Liver (tissue), 9 donors: Measurements from ENCODE around the gene ZNF680. TPM values are rescaled to one million over a fixed set of nuclear protein-coding genes. Genes with fewer than 3 reads are reported as not detected.

Experiments used
- DNase-seq: peaks from one replicate; pipeline ENCODE4 v3.0.0-alpha.2; 2017; ENCODE audit warnings: low spot score
- H3K27ac ChIP-seq, 2 donors: one replicate each; pipeline ENCODE4 v1.7.0; 2013; ENCODE audit warnings: inconsistent platforms in 2 of 2, low read length in 2 of 2, control low read depth in 1 of 2, low read depth in 1 of 2, mild to moderate bottlenecking in 1 of 2
- H3K27me3 ChIP-seq, 4 donors: one replicate each; pipeline versions ENCODE4 v1.6.1 to v1.7.0; 2013; ENCODE audit warnings: low read length in 3 of 4, inconsistent platforms in 1 of 4, mild to moderate bottlenecking in 1 of 4, moderate library complexity in 1 of 4; ENCODE audit not compliant: control insufficient read depth in 4 of 4, insufficient read depth in 4 of 4
- H3K36me3 ChIP-seq, 4 donors: one replicate each; pipeline versions ENCODE4 v1.6.1 to v1.7.0; 2013; ENCODE audit warnings: low read length in 3 of 4, mild to moderate bottlenecking in 3 of 4, low read depth in 1 of 4, moderate library complexity in 1 of 4; ENCODE audit not compliant: control insufficient read depth in 4 of 4, insufficient read depth in 3 of 4
- H3K4me1 ChIP-seq, 4 donors: one replicate each; pipeline versions ENCODE4 v1.6.1 to v1.7.0; 2013; ENCODE audit warnings: low read length in 3 of 4, mild to moderate bottlenecking in 3 of 4, moderate library complexity in 1 of 4; ENCODE audit not compliant: control insufficient read depth in 4 of 4, insufficient read depth in 4 of 4
- H3K4me3 ChIP-seq, 3 donors: one replicate each; pipeline versions ENCODE4 v1.6.1 to v1.7.0; 2013; ENCODE audit warnings: low read length in 3 of 3, control low read depth in 1 of 3, low read depth in 1 of 3, mild to moderate bottlenecking in 1 of 3
- H3K9ac ChIP-seq, 2 donors: one replicate each; pipeline ENCODE4 v1.7.0; 2013; ENCODE audit warnings: low read length in 2 of 2, mild to moderate bottlenecking in 2 of 2, moderate library complexity in 2 of 2, control low read depth in 1 of 2, low read depth in 1 of 2
- H3K9me3 ChIP-seq, 4 donors: one replicate each; pipeline versions ENCODE4 v1.6.1 to v1.7.0; 2013; ENCODE audit warnings: low read length in 3 of 4; ENCODE audit not compliant: control insufficient read depth in 4 of 4
- ATF3 ChIP-seq: IDR thresholded peaks from 2 replicates; pipeline ENCODE4 v1.6.1; 2016; ENCODE audit warnings: antibody characterized with exemption
- CTCF ChIP-seq: fragments of 150-350 bp; IDR thresholded peaks from 2 replicates; pipeline ENCODE4 v1.5.1; 2017; ENCODE audit warnings: improper control_type of control experiment, low read depth, low read length; ENCODE audit not compliant: missing input control
- EGR1 ChIP-seq, 2 donors: IDR thresholded peaks; 2 replicates each; pipeline ENCODE4 v1.6.1; 2016 to 2018; ENCODE audit warnings: antibody characterized with exemption in 2 of 2, low read depth in 2 of 2
- FOXA1 ChIP-seq: IDR thresholded peaks from 2 replicates; pipeline ENCODE4 v1.6.1; 2016; ENCODE audit warnings: antibody characterized with exemption
- FOXA2 ChIP-seq: IDR thresholded peaks from 2 replicates; pipeline ENCODE4 v1.6.1; 2016; ENCODE audit warnings: antibody characterized with exemption
- GABPA ChIP-seq, 2 donors: IDR thresholded peaks in 1 of 2; conservative IDR thresholded peaks in 1 of 2; 2 replicates each; pipeline ENCODE4 v1.6.1; 2016; ENCODE audit warnings: antibody characterized with exemption in 2 of 2, mild to moderate bottlenecking in 1 of 2, moderate library complexity in 1 of 2
- HNF4A ChIP-seq, 2 donors: conservative IDR thresholded peaks; 2 replicates each; pipeline ENCODE4 v1.6.1; 2016; ENCODE audit warnings: antibody characterized with exemption in 2 of 2, mild to moderate bottlenecking in 2 of 2
- HNF4G ChIP-seq: IDR thresholded peaks from 2 replicates; pipeline ENCODE4 v1.6.1; 2016; ENCODE audit warnings: antibody characterized with exemption
- JUND ChIP-seq, 2 donors: IDR thresholded peaks; 2 replicates each; pipeline ENCODE4 v1.6.1; 2016; ENCODE audit warnings: antibody characterized with exemption in 2 of 2
- MAX ChIP-seq: IDR thresholded peaks from 2 replicates; pipeline ENCODE4 v1.6.1; 2016; ENCODE audit warnings: antibody characterized with exemption
- NR2F2 ChIP-seq: IDR thresholded peaks from 2 replicates; pipeline ENCODE4 v1.6.1; 2016; ENCODE audit warnings: antibody characterized with exemption
- RAD21 ChIP-seq, 2 donors: IDR thresholded peaks; 2 replicates each; pipeline ENCODE4 v1.6.1; 2016; ENCODE audit warnings: antibody characterized with exemption in 2 of 2, mild to moderate bottlenecking in 2 of 2
- RXRA ChIP-seq, 2 donors: IDR thresholded peaks; 2 replicates each; pipeline ENCODE4 v1.6.1; 2017 to 2018; ENCODE audit warnings: antibody characterized with exemption in 2 of 2, mild to moderate bottlenecking in 1 of 2
- SP1 ChIP-seq: IDR thresholded peaks from 2 replicates; pipeline ENCODE4 v1.6.1; 2018; ENCODE audit warnings: antibody characterized with exemption, mild to moderate bottlenecking
- TAF1 ChIP-seq: conservative IDR thresholded peaks from 2 replicates; pipeline ENCODE4 v1.6.1; 2016; ENCODE audit warnings: antibody characterized with exemption, mild to moderate bottlenecking
- YY1 ChIP-seq: IDR thresholded peaks from 2 replicates; pipeline ENCODE4 v1.6.1; 2016; ENCODE audit warnings: antibody characterized with exemption, mild to moderate bottlenecking
- ZBTB33 ChIP-seq: IDR thresholded peaks from 2 replicates; pipeline ENCODE4 v1.6.1; 2016; ENCODE audit warnings: antibody characterized with exemption
- WGBS: extraction: QIAGEN DNeasy Blood & Tissue Kit; methylation state at CpG from one replicate; pipeline ENCODE4 v1.1.7; 2013; 5-methylcytosine and 5-hydroxymethylcytosine counted together
- polyA plus RNA-seq, 2 donors: library from polyadenylated mRNA; stranded (reverse) in 1 of 2; unstranded in 1 of 2; fragments of 200-250 nt in 1 of 2; fragments of >200 nt in 1 of 2; fragmentation: Nextera tagmentation in 1 of 2; extraction: Ambion mirVana in 1 of 2; gene quantifications; one replicate each; pipeline versions ENCODE4 v1.2.1 to v1.2.3, GENCODE V29; 2013 to 2015
- total RNA-seq, 2 donors: library from RNA; depleted of rRNA; stranded (reverse); fragments of >200 nt; gene quantifications; one replicate each; pipeline ENCODE4 v1.2.3, GENCODE V29; 2014
- TF ChIP-seq, protein P1 (sequence below): IDR thresholded peaks from 2 replicates; pipeline ENCODE4 v1.6.1; 2016; ENCODE audit warnings: antibody characterized with exemption, mild to moderate bottlenecking
- donor health status: healthy.
- donor health status: healthy.
- donor health status: healthy.
- donor health status: healthy.
- donor health status: healthy.

Gene ZNF680
- total and polyA plus RNA-seq, 4 donors = 3.8 to 20.8 (median 5.5) TPM

GRCh38 chr7:64521409-64521984, 41.4 kb downstream of the ZNF680 start:
- H3K9me3 ChIP-seq = peaks cover 7 to 76% (median 40%) of the 10 kb centered on the region in 4 donors
- peak overlapping the region in 2 of 3 donors; percentile 18 to 63 for H3K4me3 ChIP-seq
- no peak overlapping the region for H3K9ac ChIP-seq
- H3K4me1 ChIP-seq = no peaks in the 10 kb centered on the region
- H3K27me3 ChIP-seq = no peaks in the 10 kb centered on the region
- peaks cover 2 to 63% (median 46%) of the 10 kb centered on the region in 4 donors for H3K36me3 ChIP-seq
- TF ChIP-seq TAF1 = no peak
- no peak for TF ChIP-seq FOXA1
- TF ChIP-seq SP1 = no peak
- no peak for TF ChIP-seq RAD21 (IDR thresholded peaks at IDR 0.05)
- no peak for TF ChIP-seq RXRA (IDR thresholded peaks at IDR 0.05)
- no peak for TF ChIP-seq ATF3
- TF ChIP-seq HNF4A (conservative IDR thresholded peaks at IDR 0.05) = no peak
- TF ChIP-seq YY1 = no peak
- no peak for TF ChIP-seq CTCF
- TF ChIP-seq ZBTB33 = no peak
- WGBS = 98% methylated on average over 2 of the region's 2 CpGs
- no peak overlapping the region for H3K27ac ChIP-seq
- DNase-seq = no peak

GRCh38 chr7:64516451-64516850, 46.4 kb downstream of the ZNF680 start:
- no peaks in the 10 kb centered on the region for H3K27me3 ChIP-seq
- H3K4me1 ChIP-seq = no peaks in the 10 kb centered on the region
- H3K9me3 ChIP-seq = peaks cover 14 to 61% (median 28%) of the 10 kb centered on the region in 4 donors
- H3K36me3 ChIP-seq = peaks cover 2 to 35% (median 20%) of the 10 kb centered on the region in 4 donors
- DNase-seq = no peak
- no peak overlapping the region for H3K4me3 ChIP-seq
- WGBS = 84% methylated on average over 2 of the region's 2 CpGs
- no peak overlapping the region for H3K9ac ChIP-seq
- no peak for TF ChIP-seq ATF3
- TF ChIP-seq SP1 = no peak
- no peak for TF ChIP-seq HNF4A (conservative IDR thresholded peaks at IDR 0.05)
- no peak for TF ChIP-seq HNF4G
- no peak for TF ChIP-seq FOXA1
- no peak for TF ChIP-seq RXRA (IDR thresholded peaks at IDR 0.05)
- TF ChIP-seq TAF1 = no peak
- TF ChIP-seq CTCF = no peak
- TF ChIP-seq GABPA (IDR thresholded peaks at IDR 0.05 in 1 of 2, conservative IDR thresholded peaks at IDR 0.05 in 1 of 2) = no peak
- TF ChIP-seq ZBTB33 = no peak
- TF ChIP-seq RAD21 (IDR thresholded peaks at IDR 0.05) = no peak
- no peak for TF ChIP-seq YY1
- no peak for TF ChIP-seq FOXA2
- TF ChIP-seq, protein P1, sequence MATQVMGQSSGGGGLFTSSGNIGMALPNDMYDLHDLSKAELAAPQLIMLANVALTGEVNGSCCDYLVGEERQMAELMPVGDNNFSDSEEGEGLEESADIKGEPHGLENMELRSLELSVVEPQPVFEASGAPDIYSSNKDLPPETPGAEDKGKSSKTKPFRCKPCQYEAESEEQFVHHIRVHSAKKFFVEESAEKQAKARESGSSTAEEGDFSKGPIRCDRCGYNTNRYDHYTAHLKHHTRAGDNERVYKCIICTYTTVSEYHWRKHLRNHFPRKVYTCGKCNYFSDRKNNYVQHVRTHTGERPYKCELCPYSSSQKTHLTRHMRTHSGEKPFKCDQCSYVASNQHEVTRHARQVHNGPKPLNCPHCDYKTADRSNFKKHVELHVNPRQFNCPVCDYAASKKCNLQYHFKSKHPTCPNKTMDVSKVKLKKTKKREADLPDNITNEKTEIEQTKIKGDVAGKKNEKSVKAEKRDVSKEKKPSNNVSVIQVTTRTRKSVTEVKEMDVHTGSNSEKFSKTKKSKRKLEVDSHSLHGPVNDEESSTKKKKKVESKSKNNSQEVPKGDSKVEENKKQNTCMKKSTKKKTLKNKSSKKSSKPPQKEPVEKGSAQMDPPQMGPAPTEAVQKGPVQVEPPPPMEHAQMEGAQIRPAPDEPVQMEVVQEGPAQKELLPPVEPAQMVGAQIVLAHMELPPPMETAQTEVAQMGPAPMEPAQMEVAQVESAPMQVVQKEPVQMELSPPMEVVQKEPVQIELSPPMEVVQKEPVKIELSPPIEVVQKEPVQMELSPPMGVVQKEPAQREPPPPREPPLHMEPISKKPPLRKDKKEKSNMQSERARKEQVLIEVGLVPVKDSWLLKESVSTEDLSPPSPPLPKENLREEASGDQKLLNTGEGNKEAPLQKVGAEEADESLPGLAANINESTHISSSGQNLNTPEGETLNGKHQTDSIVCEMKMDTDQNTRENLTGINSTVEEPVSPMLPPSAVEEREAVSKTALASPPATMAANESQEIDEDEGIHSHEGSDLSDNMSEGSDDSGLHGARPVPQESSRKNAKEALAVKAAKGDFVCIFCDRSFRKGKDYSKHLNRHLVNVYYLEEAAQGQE = no peak
- TF ChIP-seq MAX = no peak
- TF ChIP-seq NR2F2 = no peak
- TF ChIP-seq EGR1 (IDR thresholded peaks at IDR 0.05; ENCODE audit: low read depth in 2 of 2) = no peak
- no peak for TF ChIP-seq JUND (IDR thresholded peaks at IDR 0.05)
- H3K27ac ChIP-seq = no peak overlapping the region
